Left hindlimb (tissue), 1 donor: Measurements from ENCODE around the gene RAP1GAP2.

Experiments used
- DNase-seq: peaks from one replicate; pipeline ENCODE4 v3.0.0-alpha.2; 2018

RAP1GAP2 gene

GRCh38 chr17:3004925-3005324, 208.7 kb downstream of the RAP1GAP2 start:
- DNase-seq: peak; percentile 25

GRCh38 chr17:3005696-3006095, 209.5 kb downstream of the RAP1GAP2 start:
- DNase-seq: no peak

- no peak for DNase-seq
These were observed 210.6 kb downstream of the RAP1GAP2 start for GRCh38 chr17:3006801-3007200.

- no peak for DNase-seq
These were observed 211.4 kb downstream of the RAP1GAP2 start for GRCh38 chr17:3007651-3008121.

- no peak for DNase-seq
These were observed 212.4 kb downstream of the RAP1GAP2 start for GRCh38 chr17:3008336-3009288.

DNA sequence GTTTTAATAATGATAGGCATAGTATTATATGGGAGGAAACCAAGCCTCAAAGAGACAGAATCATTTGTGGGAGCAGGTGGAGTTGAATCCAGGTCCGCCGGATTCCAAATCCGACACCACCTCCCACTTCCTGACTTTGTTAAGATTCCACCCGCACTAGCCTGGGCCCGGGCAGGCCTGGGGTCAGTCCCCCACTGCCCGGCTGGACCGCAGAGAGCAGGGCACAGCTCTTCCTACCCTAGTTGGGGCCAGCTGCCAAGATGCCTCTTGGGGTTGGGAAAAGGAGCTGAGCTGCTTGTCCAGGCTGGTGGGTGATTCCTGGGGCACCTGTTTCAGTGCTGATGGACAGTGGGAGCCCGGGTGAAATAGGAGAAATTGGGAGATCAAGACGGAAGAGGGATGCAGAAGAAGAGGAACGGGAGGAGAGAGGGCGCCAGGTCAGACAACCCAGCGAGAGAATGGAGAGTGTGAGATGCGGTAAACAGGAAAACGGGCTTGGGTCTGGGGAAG, 213.2 kb downstream of the RAP1GAP2 start:
- no peak for DNase-seq

DNA sequence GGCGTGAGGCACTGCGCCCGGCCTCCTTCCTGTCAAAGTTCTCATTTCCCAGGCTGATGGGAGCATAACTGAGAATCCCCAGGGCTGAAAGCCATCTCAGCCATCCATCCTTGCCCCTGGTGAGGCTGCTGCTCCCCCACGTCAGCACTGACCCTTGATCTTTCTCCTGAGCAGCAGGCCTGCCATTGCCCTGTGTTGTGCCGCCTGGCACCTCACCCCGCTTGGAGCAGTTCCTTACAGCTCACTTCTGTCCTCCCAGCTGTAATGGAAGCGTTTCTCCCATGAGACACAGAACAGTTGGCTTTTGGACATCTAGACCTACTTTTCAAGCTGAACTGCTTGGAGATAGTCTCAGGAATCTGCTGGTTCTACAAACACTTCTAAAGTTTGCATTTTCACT, 215.7 kb downstream of the RAP1GAP2 start:
- DNase-seq: peak; percentile 3

GRCh38 chr17:3012926-3013581, 216.8 kb downstream of the RAP1GAP2 start:
- peak; percentile 72 for DNase-seq

DNA sequence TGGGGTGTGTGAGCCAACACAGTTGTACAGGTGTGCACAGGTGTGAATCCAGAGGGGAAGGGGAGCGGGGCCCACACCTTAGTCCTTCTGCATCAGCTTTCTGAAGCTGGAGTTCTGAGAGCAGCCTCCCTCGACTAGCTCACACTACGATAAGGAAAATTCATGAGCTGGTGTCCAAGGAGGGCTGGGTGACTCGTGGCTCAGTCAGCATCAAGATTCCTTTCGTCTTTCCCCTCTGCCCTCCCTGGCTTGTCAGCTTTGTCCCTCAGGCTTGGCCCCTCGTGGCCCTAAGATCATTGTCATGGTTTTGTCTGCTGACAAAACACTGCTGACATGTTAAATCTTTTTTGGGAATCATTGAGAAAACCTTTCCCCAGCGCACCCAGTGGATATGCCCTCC, 219.7 kb downstream of the RAP1GAP2 start:
- no peak for DNase-seq

GRCh38 chr17:3017936-3018335, 221.7 kb downstream of the RAP1GAP2 start:
- DNase-seq: no peak

DNA sequence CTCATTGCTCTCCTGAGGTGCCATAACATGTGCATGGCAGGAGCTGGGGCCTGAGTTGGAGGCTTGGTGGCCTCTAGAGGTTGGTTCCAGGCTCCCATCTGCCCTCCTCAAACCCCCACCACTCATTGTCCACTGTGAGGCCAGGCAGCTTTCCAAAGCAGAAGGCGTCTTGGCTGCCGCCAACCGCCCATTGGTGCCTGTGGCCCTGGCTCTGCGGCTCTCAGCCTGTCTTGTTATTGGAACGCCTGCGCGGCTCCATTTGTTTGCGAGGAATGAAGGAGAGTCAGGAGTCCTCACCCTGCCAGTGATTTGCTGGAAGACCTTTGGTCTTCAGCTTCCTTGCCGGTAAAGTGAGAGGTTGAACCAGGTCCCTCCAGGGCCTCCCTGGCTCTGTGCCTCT, 223.5 kb downstream of the RAP1GAP2 start:
- DNase-seq: no peak

GRCh38 chr17:3020381-3020780, 224.1 kb downstream of the RAP1GAP2 start:
- DNase-seq: no peak

DNA sequence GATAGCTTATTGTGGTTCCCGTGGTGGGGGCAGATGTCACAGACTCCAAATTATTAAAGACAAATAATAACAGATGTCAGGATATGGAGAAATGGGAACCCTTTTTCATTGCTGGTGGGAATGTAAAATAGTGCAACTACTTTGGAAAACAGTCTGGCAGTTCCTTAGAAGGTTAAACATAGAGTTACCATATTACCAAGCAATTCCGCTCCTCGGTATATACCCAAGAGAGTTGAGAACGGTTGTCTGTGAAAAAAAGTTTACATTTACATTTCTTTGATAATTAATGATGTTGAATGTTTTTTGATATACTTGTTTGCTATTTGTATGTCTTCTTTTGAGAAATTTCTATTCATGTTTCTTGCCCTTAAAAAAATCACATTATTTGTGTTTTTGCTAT, 226.0 kb downstream of the RAP1GAP2 start:
- no peak for DNase-seq

DNA sequence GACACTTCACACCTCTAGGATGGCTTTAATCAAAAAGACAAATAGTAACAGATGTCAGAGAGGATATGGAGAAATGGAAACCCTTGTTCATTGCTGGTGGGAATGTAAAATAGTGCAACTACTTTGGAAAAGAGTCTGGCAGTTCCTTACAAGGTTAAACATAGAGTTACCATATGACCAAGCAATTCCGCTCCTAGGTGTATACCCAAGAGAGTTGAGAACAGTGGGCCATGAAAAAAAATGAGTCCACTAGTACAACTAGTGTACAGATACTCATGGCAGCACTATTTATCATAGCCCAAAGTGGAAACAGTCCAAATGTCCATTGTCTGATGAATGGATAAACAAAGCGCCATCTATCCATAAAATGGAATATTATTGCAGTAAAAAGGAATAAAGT, 228.1 kb downstream of the RAP1GAP2 start:
- no peak for DNase-seq

DNA sequence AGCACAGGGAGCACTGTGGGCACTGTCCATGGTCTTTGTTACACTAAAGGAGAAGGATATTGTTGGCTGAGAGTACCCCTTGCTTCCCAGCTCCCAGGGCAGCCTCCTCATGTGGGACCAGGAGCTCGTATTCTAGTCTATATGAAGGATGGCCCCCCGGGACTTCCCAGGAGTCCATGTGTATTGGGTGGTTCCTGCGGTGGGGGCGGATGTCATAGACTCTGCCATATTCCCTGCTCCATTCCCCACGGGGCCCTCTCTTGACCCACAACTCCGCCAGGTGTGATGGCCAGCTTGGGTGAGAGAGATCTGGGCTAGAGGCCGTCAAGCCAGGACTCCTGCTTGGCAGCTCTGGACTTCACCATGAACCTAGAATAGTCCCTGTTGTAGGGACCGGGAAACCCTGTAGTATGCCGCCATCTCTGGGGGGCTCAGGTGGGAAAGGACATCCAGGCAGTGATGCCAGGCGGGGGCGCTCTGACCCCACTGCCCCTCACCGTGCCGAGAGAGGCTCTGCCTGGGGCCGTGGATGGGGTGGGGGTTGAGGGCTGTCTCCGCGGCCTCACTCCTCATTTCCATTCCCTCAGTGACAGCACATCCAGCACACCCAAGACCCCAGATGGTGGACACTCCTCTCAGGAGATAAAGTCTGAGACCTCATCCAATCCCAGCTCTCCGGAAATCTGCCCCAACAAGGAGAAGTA, 229.3 kb downstream of the RAP1GAP2 start:
- peak; percentile 15 for DNase-seq

DNA sequence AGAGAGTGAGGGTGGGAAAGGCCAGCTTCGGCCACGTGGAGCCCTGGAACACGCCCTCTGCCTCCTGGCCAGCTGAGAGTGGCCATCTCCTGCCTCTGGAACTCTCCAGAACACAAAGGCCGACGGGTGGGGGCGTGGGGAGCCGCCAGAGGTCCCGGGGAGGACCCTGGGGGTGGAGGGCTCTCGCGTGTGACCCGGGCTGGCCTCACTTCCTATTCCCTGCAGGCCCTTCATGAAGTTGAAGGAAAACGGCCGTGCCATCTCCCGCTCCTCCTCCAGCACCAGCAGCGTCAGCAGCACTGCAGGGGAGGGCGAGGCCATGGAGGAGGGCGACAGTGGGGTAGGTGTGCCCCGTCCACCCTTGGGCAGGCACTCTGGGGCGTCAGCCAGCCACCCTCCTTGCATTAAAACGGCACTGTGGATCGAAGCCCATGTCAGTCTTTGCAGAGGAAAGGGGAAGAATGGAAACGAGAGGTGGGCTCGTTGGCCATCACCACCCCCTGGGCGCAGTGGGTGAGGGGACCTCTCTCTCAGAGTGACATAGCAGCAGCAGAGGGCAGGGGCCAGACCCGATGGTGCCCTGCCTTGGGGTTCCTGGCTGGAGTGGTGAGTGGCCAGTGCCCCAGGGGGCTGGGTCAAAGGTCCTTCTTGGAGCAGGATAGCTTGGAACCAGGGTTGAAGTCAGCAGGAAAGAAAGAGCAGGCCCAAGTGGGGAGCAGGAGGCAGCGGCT, 230.1 kb downstream of the RAP1GAP2 start:
- peak; percentile 28 for DNase-seq

DNA sequence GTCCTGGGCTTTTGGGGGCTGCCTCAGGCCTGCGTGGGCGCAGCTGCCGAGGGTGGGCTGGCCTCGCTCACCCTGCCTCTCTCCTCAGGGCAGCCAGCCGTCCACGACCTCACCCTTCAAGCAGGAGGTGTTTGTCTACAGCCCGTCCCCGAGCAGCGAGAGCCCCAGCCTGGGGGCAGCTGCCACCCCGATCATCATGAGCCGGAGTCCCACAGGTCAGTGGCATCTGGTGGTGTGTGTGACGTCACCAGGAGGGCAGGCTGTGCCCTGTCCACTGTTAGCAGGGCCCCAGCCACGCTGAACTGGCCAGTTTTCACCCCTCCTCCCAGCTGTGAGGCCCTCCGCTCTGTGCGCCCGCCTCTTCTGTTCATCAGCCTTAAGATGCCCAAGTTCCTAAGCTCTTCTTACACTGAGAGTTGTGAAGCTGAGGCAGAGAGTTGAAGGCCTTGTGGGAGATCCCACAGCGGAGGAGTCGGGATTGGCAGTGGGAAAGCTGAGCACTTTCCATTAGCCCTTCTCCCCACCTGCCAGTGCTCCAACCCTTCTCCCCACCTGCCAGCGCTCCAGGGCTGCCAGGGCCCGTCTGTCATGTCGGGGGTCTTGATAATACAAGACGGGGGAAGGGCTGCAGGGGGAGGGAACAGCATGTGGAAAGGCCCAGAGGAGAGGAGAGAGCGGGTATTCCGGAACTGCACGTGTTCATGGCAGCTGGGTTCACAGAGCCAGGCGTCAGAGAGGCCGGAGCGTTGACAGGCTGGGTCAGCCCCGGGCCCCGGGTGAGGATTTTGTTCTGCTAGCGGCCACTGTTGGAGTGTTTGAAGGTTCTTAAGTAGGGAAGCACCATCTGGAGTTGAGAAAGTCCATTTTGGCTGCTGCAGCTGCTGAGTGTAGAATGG, 230.9 kb downstream of the RAP1GAP2 start:
- no peak for DNase-seq

DNA sequence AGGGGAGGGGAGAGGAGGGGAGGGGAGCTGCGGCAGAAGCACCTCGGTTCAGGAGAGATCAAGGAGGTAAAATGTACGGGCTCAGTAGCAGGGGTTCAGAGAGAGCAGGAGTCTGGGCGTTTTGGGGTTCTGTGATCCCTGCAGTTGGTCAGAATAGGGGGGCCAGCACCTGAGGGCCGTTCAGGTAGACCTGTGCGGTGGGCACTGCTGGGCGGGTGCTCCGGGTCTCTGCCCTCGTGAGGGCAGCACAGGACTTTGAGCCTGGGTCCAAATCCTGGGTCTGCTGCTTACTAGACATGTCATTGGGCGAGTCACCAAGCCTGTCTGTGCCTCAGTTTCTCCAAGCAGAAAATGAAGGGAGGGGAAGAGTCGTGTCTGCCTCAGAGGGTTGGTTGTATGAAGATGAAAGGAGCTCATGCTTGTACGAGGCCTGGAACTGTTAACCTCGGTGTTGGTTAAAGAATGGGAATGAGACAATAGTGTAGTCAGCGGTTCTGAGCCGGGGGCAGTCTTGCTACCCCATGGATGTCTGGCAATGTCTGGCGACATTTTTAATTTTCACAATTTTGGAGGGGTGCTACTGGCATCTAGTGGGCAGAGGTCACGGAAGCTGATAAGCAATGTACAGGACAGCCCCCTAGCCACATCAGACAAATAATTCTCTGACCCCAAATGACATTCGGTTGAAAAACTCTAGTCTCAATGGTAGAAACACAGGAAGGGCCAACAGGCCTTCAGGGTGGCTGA, 231.7 kb downstream of the RAP1GAP2 start:
- no peak for DNase-seq

- no peak for DNase-seq
These were observed 233.1 kb downstream of the RAP1GAP2 start for GRCh38 chr17:3029213-3029913.

DNA sequence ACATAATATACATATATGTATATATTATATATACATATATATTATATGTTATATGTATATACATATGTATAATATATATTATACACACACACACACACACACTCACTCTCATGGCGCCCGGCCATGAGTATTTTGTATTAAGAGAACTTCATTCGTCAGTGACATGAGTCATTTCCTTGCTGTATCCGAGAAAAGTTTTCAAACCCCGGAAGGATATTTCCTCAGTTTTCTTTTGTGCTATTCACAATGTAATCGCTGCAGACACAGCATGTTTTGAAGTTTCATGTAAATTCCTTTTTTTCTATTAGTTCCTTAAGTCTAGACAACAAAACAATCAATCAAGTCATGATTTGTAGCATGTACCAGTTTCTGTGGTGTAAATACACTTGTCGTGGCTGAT, 233.9 kb downstream of the RAP1GAP2 start:
- no peak for DNase-seq
